SK-N-MC (cell line): ENCODE data around the gene DLD.

Experiments used
- EZH2 ChIP-seq: fragments of 200-600 bp; sonication (generic); IDR thresholded peaks from one replicate; pipeline ENCODE4 v1.6.1; 2017; ENCODE audit warnings: antibody characterized with exemption
- FOXP2 ChIP-seq: optimal IDR thresholded peaks from 2 replicates; pipeline ENCODE3; 2011; ENCODE audit warnings: mild to moderate bottlenecking, moderate library complexity; ENCODE audit not compliant: insufficient read depth; ENCODE audit errors: extremely low read length, control extremely low read depth
- POLR2AphosphoS5 ChIP-seq: IDR thresholded peaks from 2 replicates; pipeline ENCODE4 v1.6.1; 2012; ENCODE audit warnings: mild to moderate bottlenecking, low read depth, low read length, borderline replicate concordance

- TF ChIP-seq POLR2AphosphoS5 (no peak), EZH2 (no peak), FOXP2 (no peak)
Measured at GRCh38 chr7:107882766-107883165, 8.2 kb upstream of the DLD start.
